DMS153 treated with DMSO at 0.1 percent for 48 hours (cell line): ENCODE measurements around the gene FAF2.

Experiments
- DNase-seq: peaks from one replicate; lab custom pipeline; 2025; ENCODE audit not compliant: unreplicated experiment; lab: John Stamatoyannopoulos, UW

Gene FAF2

GRCh38 chr5:176500511-176500910, 52.3 kb downstream of the FAF2 start:
- no peak for DNase-seq

- no peak for DNase-seq
Measured at GRCh38 chr5:176501333-176501732, 53.1 kb downstream of the FAF2 start.

- DNase-seq, result no peak
Measured at GRCh38 chr5:176503496-176503895, 55.3 kb downstream of the FAF2 start.

DNA sequence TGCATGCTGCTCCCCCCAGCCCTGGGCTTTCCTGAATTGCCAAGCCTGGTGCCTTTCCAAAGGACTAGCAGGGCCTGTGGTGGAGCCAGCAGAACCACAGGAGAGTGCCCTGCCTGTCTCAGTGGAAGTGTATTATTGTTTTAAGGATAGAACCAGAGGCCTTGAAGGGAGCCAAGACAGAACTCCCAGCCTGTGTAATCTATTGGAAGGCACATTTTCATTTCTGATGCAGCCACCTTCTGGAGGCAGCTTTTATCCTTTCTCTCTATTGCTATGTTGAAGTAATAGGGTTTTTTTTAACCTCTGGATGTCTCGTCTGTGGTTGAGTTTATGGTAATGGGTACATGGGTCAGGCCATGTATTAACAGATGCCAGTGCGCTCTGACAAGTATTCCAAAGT, 59.7 kb downstream of the FAF2 start:
- DNase-seq, result no peak

GRCh38 chr5:176508603-176509002, 60.4 kb downstream of the FAF2 start:
- no peak for DNase-seq

DNA sequence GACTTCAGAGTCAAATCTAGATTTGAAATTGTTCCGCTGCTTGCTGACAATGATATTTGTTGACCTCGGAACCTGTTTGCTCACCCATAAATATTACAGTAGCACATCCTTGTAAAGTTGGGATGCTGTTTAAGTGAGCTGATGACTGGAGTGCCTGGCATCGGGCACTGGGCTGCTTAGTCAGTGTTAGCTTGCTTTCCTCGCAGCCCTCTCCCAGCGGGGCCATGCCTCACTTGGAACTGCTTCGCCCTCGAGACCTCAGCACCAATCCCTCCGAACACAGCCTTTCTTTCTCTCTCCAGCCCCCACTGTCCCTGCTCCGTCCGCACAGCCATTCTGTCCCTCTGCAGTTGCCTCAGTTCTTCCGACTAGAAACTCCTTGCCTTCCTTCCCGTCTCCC, 65.6 kb downstream of the FAF2 start:
- no peak for DNase-seq

DNA sequence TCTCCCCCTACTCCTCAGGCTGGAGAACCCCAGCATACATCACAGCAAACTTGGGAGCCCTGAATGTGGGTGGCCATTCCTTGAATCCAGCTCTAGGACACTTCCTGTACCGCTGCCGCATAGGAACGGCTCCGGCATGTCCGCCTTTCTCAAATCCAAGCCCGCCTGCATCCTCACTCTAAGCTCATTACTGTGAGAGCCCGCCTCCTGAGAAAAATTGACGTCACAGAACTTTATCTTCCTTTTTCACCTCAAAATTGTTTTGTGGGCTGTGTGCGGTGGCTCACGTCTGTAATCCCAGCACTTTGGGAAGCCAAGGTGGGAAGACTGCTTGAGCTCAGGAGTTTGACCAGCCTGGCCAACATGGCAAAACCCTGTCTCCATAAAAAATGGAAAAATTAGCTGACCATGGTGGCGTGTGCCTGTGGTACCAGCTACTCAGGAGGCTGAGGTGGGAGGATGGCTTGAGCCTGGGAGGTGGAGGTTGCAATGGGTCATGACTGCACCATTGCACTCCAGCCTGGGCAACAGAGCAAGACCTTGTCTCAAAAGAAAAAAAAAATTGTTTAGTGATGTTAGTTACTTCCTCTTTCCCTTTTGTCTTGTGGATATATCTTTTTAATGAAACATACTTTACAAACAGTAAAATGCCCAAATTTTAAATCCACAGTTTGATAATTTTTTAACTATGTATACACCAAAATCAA, 66.2 kb downstream of the FAF2 start:
- no peak for DNase-seq

DNA sequence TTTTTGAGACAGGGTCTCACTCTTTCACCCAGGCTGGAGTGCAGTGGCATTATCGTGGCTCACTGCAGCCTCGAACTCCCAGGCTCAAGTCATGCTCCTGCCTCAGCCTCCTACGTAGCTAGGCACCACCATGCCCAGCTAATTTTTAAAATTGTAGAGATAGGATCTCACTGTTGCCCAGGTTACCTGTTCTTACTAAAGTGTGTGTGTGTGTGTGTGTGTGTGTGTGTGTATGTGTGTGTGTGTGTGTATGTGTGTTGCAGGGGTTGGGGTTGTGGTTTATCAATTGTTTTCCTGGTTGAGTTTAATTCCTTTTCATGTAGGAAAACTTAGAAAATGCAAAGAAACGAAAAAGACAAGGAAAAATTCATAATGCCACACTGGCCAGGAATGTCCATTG, 67.2 kb downstream of the FAF2 start:
- DNase-seq, result no peak

GRCh38 chr5:176517053-176517661, 69.0 kb downstream of the FAF2 start:
- no peak for DNase-seq

DNA sequence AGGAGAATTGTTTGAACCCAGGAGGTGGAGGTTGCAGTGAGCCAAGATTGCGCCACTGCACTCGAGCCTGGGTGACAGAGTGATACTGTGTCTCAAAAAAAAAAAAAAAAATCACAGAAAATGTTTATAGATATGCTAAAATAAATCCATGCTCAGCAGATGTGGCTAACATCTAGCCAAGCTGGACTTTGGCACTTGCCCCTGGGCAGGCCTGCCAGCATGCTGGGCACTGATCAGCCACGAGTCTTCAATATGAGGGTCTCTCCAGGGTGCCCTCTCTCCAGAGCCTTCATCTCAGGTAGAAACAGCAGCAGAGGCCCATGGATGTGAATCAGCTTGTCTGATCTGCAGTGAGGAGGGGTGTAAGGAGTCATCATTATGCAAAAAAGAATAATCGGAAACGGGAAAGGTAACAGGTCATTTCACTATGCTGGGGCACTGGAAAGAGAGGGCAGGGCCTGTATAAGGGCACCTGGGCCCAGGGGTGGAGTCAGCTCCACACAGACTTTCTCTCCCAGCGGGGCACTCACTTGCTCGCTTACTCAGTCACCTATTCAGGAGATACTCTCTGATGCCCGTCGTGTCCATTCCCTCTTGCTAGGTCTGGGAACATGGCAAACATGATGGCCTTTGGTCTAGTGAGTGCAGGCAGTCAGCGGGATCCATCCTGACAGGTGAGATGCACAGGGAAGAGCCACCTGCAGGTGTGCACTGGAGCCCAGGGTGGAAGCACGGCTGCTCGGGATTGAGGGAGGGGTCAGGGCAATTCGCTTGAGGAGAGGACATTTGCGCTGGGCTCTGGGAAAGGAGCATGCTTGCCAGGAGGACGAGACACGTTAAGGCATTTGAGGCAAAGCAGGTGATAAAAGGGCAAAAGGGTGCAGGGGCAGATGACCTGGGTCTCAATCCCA, 71.9 kb downstream of the FAF2 start:
- DNase-seq, result no peak

DNA sequence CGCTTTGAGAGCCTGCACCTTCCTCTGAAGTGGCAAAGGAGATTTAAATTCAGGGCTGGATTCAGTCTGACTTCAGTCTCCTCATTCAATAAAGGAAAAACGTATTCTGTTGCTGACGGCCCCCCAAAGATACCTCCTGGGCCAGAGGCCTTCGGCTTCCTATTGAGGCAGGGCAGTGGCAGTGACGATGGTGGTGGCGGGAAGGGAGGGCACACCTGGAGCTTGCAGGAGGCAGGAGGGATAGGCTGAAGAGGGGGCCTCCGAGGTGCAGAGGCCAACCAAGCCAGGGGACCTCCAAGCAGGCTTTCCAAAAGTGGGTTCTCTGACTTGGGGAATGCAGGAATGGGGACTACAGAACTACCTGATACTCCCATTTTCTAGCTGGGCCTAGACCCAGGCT, 73.1 kb downstream of the FAF2 start:
- DNase-seq, result no peak

GRCh38 chr5:176521699-176522263, 73.6 kb downstream of the FAF2 start:
- DNase-seq, result no peak

DNA sequence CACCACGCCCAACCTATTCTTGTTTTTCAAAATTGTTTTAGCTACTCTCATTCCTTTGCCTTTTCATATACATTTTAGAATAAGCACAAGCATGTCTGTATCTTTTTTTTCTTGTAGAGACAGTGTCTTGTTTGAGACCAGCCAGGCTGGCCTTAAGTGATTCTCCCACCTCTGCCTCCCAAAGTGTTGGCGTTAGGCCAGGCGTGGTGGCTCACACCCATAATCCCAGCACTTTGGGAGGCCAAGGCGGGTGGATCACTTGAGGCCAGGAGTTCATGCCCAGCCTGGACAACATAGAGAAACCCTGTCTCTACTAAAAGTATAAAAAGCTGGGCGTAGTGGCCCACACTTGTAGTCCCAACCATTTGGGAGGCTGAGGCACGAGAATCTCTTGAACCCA, 76.0 kb downstream of the FAF2 start:
- DNase-seq, result no peak

- no peak for DNase-seq
Measured at GRCh38 chr5:176524987-176525386, 76.8 kb downstream of the FAF2 start.

DNA sequence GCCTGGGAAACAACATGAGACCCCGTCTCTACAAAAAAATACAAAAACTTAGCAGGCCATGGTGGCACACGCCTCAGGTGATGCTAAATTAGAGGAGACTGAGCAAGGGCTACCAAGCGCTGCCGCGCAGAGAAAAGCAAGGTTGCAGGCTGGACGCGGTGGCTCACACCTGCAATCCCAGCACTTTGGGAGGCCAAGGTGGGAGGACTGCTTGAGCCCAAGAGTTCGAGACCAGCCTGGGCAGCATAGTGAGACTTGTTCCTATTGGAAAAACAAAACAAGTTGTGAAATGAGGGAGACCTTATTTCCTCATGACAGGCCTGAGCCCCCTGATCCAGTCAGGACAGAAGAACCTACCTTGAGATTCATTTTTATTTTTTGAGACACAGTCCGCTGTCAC, 77.5 kb downstream of the FAF2 start:
- no peak for DNase-seq

- no peak for DNase-seq
Measured at GRCh38 chr5:176526462-176526861, 78.3 kb downstream of the FAF2 start.

DNA sequence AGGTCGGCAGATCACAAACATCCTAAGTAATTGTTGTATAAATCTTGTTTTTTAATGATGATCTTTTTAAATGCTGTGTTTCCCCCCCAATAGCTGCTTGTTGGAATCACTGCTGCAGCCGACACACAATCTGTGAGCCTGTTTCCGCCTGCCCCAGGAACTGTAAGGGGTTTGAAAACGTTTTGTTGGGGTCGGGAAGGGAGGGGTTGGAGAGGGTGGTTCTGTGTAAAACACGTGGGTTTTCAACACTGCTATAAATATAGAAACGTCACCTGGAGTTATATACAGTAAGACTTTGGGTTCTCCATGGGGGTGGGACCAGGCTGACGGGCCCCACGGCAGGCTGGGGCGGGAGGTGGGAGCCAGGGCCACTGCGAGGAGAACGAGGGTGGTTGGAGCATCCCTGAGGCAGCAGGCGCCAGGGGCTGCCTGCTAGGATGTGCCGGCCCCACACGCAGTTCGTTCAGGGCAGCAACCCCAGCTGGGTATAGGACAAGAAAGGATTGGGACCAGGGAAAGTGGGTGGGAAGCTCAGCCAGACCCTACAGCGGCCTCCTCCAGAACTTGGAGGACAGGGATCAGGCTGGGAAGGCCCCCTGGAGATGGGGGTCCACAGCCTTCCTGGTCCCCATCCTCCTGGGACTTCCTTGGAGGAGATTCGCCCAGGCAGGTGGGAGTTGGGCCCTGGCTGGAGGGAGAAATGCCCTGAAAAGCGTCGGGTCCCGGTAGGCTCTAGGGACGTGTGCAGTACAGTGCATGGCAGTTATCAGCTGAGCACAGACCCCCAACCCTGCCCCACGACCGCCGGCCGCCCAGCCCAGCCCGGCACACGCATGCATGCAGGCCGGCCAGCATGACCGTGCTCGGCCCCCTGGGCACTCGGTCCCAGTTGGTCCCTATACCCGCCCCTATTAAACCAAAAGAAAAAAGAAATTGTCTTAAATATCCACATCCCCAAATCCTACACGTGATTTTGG, 79.3 kb downstream of the FAF2 start:
- no peak for DNase-seq

DNA sequence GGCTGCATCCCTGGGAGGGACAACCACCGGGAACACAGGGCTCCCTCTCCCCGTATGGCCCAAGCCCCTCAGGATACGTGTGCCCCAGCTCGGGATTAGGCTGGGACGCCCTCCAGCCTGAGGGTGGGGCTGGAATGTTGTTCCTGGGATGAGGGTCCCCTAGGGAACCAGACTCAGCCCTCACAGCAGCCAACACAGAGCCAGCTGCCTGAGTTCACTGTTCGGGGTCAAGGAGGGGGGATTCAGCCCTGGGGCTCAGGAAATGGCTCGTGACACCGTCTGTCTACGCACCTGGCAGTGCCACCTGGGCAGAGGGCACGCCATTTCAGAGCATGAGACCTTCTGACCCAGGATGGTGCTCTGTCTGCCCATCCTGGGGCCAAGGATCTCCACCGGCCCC, 80.1 kb downstream of the FAF2 start:
- DNase-seq, result no peak

DNA sequence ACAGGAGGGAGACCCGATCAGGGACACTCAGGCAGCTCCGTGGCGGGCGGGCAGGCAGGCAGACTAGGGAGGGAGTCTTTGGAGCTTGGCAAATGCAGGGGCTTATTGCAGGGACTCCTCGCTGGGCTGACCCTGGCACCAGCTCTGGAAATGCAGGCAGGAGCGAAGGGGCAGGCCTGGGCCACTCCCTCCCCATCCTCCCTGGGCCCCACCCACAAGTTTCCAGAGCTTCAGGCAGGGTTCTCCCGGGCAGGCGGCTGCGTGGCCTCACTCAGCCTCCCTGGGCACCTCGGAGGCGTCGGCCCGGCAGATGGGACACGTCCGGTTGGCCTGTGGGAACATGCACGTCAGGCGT, 80.6 kb downstream of the FAF2 start:
- no peak for DNase-seq

DNA sequence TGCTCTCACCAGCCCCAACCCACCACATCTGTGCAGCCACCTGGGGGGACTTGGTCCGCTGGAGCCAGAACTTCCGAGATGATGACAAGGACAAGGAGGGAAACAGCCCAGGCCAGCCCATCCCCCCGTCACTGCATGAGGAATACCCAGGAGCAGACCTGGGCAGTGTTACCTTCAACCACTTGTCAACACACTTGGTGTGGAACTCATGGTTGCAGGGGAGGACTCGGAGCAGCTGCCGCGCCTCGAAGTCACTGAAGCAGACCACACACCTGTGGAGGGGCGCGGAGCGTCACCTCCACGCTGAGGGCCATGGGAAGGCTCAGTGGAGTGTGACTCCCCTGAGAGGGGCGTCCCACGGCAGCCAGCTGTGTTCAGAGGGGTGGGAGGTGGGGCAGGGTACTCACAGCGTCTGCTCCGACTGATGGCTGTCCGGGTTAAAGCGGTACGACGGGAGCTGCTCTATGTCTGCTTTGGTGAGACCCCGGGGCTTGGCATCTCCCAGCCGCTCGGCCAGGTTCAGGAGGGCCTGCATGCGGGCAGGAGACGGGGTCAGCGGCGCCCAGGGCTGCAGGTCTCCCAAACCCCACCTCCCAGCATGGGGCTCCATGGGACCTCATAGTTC, 81.0 kb downstream of the FAF2 start:
- DNase-seq, result no peak
